ENCODE results near the gene NME4. TPM values are rescaled to one million over a fixed set of nuclear protein-coding genes. Genes with fewer than 3 reads are reported as not detected.

Gene NME4
- total and polyA plus RNA-seq, 2 donors (not counting 1 experiment from before 2014, with no cell fraction given): 48.7 to 61.9 TPM

DNA sequence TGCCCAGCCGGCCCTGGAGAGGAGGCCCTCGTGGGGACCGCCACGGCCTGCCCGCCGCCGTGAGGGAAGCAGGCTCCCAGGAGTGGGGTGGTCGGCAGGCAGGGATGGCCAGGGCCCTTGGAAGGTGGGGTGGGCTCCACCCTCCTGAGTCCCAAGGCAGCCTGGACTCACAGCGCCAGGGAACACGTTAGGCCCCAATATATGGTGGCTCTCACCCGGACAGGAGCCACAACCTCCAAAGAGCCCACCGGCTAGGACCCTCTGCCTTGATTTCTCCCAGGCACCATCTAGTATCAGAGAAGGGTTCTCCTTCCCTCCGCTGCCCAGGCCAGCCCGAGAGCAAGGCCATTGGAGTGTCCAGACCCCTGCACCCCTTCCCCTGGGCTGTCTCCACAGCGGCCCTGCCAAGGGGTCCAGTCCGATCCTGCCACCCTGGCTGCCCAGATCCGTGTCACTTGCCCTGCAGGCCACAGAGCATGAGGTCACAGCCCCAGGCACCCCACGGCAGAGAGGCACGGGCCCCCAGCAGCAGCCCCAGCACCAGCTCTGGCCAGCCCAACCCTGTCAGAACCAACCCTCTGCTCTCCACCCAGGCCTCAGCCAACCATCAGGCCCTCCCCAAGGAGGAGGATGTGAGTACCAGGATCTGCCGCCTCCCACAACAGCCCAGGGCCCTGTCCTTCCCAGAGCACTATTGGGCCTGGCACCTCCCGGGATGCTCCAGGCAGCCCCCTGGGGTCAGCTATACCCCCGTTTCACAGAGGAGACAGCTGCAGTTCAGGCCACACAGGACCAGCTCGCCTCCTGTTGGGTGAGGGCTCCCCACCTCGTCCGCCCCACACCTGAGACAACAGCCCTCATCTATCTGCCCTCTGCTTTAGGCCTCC, 43.4 kb upstream of the NME4 start:
- Histone ChIP-seq H3K79me2 (ENCODE audit: control insufficient read depth, insufficient read depth, low read length) (peaks cover 26% of the 10 kb centered on the region), H3K27ac (ENCODE audit: low read length in 2 of 2) (peak overlapping the region; percentile 26 to 38), H3K9ac (ENCODE audit: low read length) (peak overlapping the region; percentile 46), H3K4me3 (ENCODE audit: control extremely low read depth in 1 of 5, extremely low read depth in 1 of 5, insufficient read depth in 1 of 5, low read depth in 2 of 5, low read length in 4 of 5) (peak overlapping the region in 4 of 5 experiments; percentile 41 to 57 (median 46)), H3K36me3 (replicated peaks in 1 of 2; ENCODE audit: control extremely low read depth in 1 of 2, control insufficient read depth in 1 of 2, extremely low read depth in 1 of 2, insufficient read depth in 2 of 2, low read length in 1 of 2) (no peaks in the 10 kb centered on the region), H3K27me3 (replicated peaks in 1 of 4; ENCODE audit: control extremely low read depth in 1 of 4, control insufficient read depth in 3 of 4, insufficient read depth in 4 of 4, low read length in 3 of 4) (no peaks in the 10 kb centered on the region), H3K9me3 (ENCODE audit: control extremely low read depth in 1 of 3, control insufficient read depth in 2 of 3, insufficient read depth in 1 of 3, low read length in 2 of 3) (peaks cover 0 to 4% (median 0%) of the 10 kb centered on the region in 3 donors), H3K4me1 (ENCODE audit: control insufficient read depth in 2 of 2, insufficient read depth in 2 of 2, low read length in 2 of 2) (peaks cover 14 to 24% of the 10 kb centered on the region in 2 donors), H4K20me1 (ENCODE audit: control insufficient read depth, insufficient read depth, low read length, poor library complexity, severe bottlenecking) (peaks cover 38% of the 10 kb centered on the region), H3K4me2 (replicated peaks; ENCODE audit: low read depth, low read length, poor library complexity, severe bottlenecking) (peak overlapping the region; percentile 77), H2AFZ (ENCODE audit: insufficient read depth, low read depth, low read length, poor library complexity, severe bottlenecking) (peak overlapping the region; percentile 59)
- H3K27me3 Mint-ChIP-seq: no peaks in the 10 kb centered on the region
- ChIA-PET POLR2A (interaction anchor here (0.6 to 2.8 kb wide), 8 partner anchors 8 to 286 kb away, joined by 3 to 20 read pairs (median 3); partner anchors contain the start of genes DECR2, FAM234A and MRPL28), CTCF (interaction anchor here (1.0 to 1.1 kb wide), 4 partner anchors 48 to 288 kb away, joined by 3 to 4 read pairs (median 3); partner anchors contain the start of genes DECR2 and FAM234A)
- ATAC-seq (ENCODE audit: low read depth) (no peak), DNase-seq (peak; percentile 46)
- TF ChIP-seq CTCF (IDR thresholded peaks at IDR 0.05): no peak
- TF ChIP-seq EZH2 (IDR thresholded peaks at IDR 0.05; ENCODE audit: borderline replicate concordance, insufficient read depth, low read depth, low read length, poor library complexity, severe bottlenecking): no peak
- peaks cover 24% of the 10 kb centered on the region for H3K4me1 Mint-ChIP-seq
- H3K27ac Mint-ChIP-seq: peak overlapping the region; percentile 37
- intact Hi-C loops (cut with micrococcal nuclease): loop anchor here (1.0 to 2.0 kb wide), 6 partner anchors 17 to 173 kb away; partner anchors contain the start of genes CAPN15, DECR2, LUC7L and MRPL28
- H3K4me3 Mint-ChIP-seq: peak overlapping the region; percentile 45
- WGBS (ENCODE audit: insufficient coverage): 93% methylated on average over 16 of the region's 25 CpGs
- H3K9me3 Mint-ChIP-seq (ENCODE audit: insufficient read depth): no peaks in the 10 kb centered on the region
